Testis (tissue), 3 donors: ENCODE data around the gene SEMA3G. TPM values are rescaled to one million over a fixed set of nuclear protein-coding genes. Genes with fewer than 3 reads are reported as not detected.

Experiments
- DNase-seq: peaks from one replicate; pipeline ENCODE4 v3.0.0-alpha.2; 2019
- H3K27ac ChIP-seq, 2 donors: fragments of 200-600 bp; sonication (generic); one replicate each; pipeline ENCODE4 v1.5.1; 2019
- H3K27me3 ChIP-seq: fragments of 200-600 bp; sonication (generic); one replicate; pipeline ENCODE4 v1.5.1; 2019
- H3K36me3 ChIP-seq: fragments of 200-600 bp; sonication (generic); one replicate; pipeline ENCODE4 v1.5.1; 2017; ENCODE audit warnings: low read depth; ENCODE audit errors: missing control alignments
- H3K4me1 ChIP-seq: fragments of 200-600 bp; sonication (generic); one replicate; pipeline ENCODE4 v1.5.1; 2019
- H3K4me3 ChIP-seq, 2 donors: fragments of 200-600 bp; sonication (generic); one replicate each; pipeline ENCODE4 v1.5.1; 2017 to 2019
- H3K9me3 ChIP-seq: fragments of 200-600 bp; sonication (generic); one replicate; pipeline ENCODE4 v1.5.1; 2017
- POLR2A ChIP-seq: fragments of 450-650 bp; IDR thresholded peaks from one replicate; pipeline ENCODE4 v1.6.1; 2017; ENCODE audit warnings: antibody characterized with exemption, mild to moderate bottlenecking, moderate library complexity
- WGBS, 2 donors: methylation state at CpG; one replicate each; pipeline ENCODE4 v1.1.5; 2018; 5-methylcytosine and 5-hydroxymethylcytosine counted together
- intact Hi-C: fragments of 100-400 bp; cut with DNase I; formaldehyde crosslinking; loops from one replicate; pipeline ENCODE4 v1.15.1; 2023; ENCODE audit warnings: low total_unique reads
- polyA plus RNA-seq: library from polyadenylated mRNA; stranded (reverse); fragments of 350-450 nt; fragmentation: Illumina TruSeq; extraction: RNeasy Lipid Tissue Mini Kit (QIAGEN cat#74804); gene quantifications from one replicate; pipeline ENCODE4 v1.2.3, GENCODE V29; 2014; ENCODE audit warnings: low read depth, low replicate concordance; ENCODE audit not compliant: insufficient read depth
- total RNA-seq, 2 donors: library from RNA; depleted of rRNA; stranded (reverse); fragments of >200 nt; gene quantifications; one replicate each; pipeline ENCODE4 v1.2.3, GENCODE V29; 2016
- TF ChIP-seq, protein P1 (sequence below), 3 experiments: fragments of 450-650 bp in 2 of 3; fragments of 200-600 bp in 1 of 3; sonication (generic) in 1 of 3; IDR thresholded peaks; one replicate each; pipeline ENCODE4 v1.5.1; 2016 to 2019; ENCODE audit warnings: antibody characterized with exemption in 3 of 3, mild to moderate bottlenecking in 2 of 3, moderate library complexity in 1 of 3

Gene SEMA3G
- total and polyA plus RNA-seq, 3 donors from 2014 or later, result 1.7 to 3.1 (median 2.1) TPM

DNA sequence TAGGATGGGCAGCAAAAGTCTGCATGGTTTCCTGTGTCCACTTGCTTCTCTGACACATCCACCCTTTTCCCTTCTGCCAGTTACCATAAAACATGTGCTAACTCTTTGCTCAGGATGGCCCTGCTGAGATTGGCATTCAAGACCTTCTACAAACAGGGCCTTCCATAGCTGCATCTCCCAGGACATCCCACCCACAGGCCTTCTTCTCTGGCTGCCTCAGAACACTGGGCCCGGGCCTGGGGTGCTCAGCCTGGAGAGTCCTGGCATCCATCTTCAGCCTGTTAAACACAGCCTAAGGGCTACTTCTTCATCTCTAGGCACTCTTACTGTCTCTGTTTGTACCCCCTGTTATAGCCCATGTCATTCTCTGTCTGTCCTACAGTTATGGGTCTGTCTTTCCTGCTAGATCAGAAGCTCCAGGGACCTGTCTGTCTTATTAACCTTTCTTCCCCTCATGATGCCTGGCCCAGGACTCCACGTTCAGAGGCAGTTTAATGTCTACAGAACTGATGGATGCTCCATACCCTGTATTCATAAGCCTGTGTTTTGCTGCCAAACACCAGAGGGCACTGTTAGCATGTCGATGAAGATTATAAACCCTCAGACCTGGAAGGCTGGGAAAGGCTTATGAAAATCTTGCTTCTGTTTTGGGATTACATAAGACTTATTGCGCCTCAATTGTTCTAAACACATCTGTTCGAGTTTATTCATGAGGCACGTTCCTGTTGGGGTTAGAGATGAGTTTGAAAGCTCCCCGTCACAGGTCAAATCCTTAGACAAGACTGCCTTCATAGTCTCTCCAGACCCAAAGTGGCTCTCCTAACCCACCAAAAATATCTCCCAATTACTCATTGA is 16.5 kb downstream of the SEMA3G start:
- Histone ChIP-seq H3K36me3 (no peaks in the 10 kb centered on the region), H3K4me3 (no peak overlapping the region), H3K4me1 (peaks cover 16% of the 10 kb centered on the region), H3K9me3 (no peaks in the 10 kb centered on the region), H3K27ac (no peak overlapping the region), H3K27me3 (no peaks in the 10 kb centered on the region)
- DNase-seq, result peak; percentile 86
- TF ChIP-seq, protein P1, sequence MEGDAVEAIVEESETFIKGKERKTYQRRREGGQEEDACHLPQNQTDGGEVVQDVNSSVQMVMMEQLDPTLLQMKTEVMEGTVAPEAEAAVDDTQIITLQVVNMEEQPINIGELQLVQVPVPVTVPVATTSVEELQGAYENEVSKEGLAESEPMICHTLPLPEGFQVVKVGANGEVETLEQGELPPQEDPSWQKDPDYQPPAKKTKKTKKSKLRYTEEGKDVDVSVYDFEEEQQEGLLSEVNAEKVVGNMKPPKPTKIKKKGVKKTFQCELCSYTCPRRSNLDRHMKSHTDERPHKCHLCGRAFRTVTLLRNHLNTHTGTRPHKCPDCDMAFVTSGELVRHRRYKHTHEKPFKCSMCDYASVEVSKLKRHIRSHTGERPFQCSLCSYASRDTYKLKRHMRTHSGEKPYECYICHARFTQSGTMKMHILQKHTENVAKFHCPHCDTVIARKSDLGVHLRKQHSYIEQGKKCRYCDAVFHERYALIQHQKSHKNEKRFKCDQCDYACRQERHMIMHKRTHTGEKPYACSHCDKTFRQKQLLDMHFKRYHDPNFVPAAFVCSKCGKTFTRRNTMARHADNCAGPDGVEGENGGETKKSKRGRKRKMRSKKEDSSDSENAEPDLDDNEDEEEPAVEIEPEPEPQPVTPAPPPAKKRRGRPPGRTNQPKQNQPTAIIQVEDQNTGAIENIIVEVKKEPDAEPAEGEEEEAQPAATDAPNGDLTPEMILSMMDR (IDR thresholded peaks at IDR 0.05), result peak; percentile 60 to 73 (median 68)
- TF ChIP-seq POLR2A, result no peak
- intact Hi-C loops, result no loop called here
- WGBS, 2 donors, result 33 to 49% methylated on average over 7 of the region's 7 CpGs

GRCh38 chr3:52423173-52423572 is 21.7 kb downstream of the SEMA3G start:
- H3K27ac ChIP-seq, result no peak overlapping the region
- no peak for DNase-seq
- H3K36me3 ChIP-seq, result no peaks in the 10 kb centered on the region
- intact Hi-C loops, result no loop called here
- no peaks in the 10 kb centered on the region for H3K27me3 ChIP-seq
- H3K4me3 ChIP-seq, result no peak overlapping the region
- no peaks in the 10 kb centered on the region for H3K4me1 ChIP-seq
- WGBS, 2 donors, result 51 to 54% methylated on average over 5 of the region's 5 CpGs
- no peaks in the 10 kb centered on the region for H3K9me3 ChIP-seq
- TF ChIP-seq, protein P1 (IDR thresholded peaks at IDR 0.05), result no peak
- TF ChIP-seq POLR2A, result no peak

- Histone ChIP-seq H3K4me1 (no peaks in the 10 kb centered on the region), H3K27ac (no peak overlapping the region), H3K9me3 (no peaks in the 10 kb centered on the region), H3K36me3 (no peaks in the 10 kb centered on the region), H3K4me3 (no peak overlapping the region), H3K27me3 (no peaks in the 10 kb centered on the region)
- DNase-seq, result no peak
- 97 to 98% methylated on average over 3 of the region's 3 CpGs for WGBS, 2 donors
- intact Hi-C loops, result no loop called here
- TF ChIP-seq, protein P1 (IDR thresholded peaks at IDR 0.05), result no peak
- TF ChIP-seq POLR2A, result no peak
These were observed 22.2 kb downstream of the SEMA3G start for GRCh38 chr3:52422669-52423068.

DNA sequence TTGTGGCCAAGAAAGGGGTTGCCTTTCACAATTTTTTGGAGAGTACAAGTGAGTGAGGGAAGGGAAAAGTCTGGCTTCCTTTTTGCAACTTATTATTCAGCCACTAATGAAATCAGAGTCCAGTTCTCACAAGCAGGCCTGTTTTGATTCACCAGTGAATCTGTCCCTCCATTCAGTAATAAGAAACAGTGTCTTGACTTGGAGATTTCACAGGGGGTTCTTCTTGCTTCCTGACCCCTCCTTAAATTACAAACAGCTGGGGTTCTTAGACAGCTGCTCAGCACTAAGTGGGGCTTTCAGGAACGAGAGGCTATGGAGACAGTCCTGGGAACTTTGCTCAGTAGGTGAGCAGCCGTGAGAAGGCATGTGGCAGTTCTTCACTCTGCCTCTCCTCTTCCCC is 24.5 kb downstream of the SEMA3G start:
- Histone ChIP-seq H3K27ac (no peak overlapping the region), H3K9me3 (no peaks in the 10 kb centered on the region), H3K27me3 (no peaks in the 10 kb centered on the region), H3K4me1 (no peaks in the 10 kb centered on the region), H3K36me3 (no peaks in the 10 kb centered on the region), H3K4me3 (no peak overlapping the region)
- intact Hi-C loops, result no loop called here
- no peak for DNase-seq
- 92% methylated on average over 2 of the region's 2 CpGs; no CpG with 5 or more reads in 1 of the 2 donors for WGBS, 2 donors
- TF ChIP-seq, protein P1 (IDR thresholded peaks at IDR 0.05), result no peak
- TF ChIP-seq POLR2A, result no peak

- H3K27me3 ChIP-seq, result no peaks in the 10 kb centered on the region
- H3K27ac ChIP-seq, result no peak overlapping the region
- DNase-seq, result no peak
- H3K4me1 ChIP-seq, result peaks cover 16% of the 10 kb centered on the region
- no peaks in the 10 kb centered on the region for H3K9me3 ChIP-seq
- no peaks in the 10 kb centered on the region for H3K36me3 ChIP-seq
- TF ChIP-seq POLR2A, result no peak
- TF ChIP-seq, protein P1 (IDR thresholded peaks at IDR 0.05), result no peak
- no peak overlapping the region for H3K4me3 ChIP-seq
- intact Hi-C loops, result no loop called here
- 92 to 98% methylated on average over 3 of the region's 3 CpGs for WGBS, 2 donors
These were observed 29.1 kb downstream of the SEMA3G start for GRCh38 chr3:52415800-52416199.
